ENCODE measurements around the gene TSHB.

TSHB gene

DNA sequence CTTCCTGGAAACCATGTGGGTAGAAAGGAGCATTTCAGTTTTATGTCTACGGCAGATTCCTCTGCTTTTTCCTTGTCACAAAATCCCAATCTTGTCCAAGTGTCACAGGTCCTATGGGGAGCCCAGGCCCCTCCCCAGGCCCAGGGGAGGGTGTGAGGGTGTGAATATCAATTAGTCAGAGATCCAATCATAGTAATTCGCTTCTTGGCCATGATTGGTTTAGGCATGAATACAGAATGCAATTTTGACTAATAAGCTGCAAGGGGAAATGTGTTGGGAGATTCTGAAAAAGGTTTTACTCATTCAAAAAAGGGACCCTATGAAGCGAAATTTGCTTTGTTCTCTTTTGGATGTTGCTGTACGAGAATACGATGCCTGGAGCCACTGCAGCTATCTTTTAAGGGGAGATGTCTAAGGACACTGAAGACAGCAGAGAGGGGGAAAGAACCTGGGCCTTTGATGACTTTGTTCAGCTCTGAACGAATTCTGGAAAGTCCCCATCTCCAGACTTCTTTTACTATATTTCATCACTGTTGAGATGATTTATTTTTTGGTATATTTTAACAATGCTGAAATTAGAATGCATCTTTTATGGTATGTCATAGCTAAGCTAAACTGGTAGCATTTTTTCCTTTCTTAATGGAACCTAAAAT is 41.5 kb downstream of the TSHB start:
- DNase-seq, result no peak
- H3K4me1 Mint-ChIP-seq, result peaks cover 67% of the 10 kb centered on the region
- no peaks in the 10 kb centered on the region for H3K9me3 Mint-ChIP-seq
- no peak overlapping the region for H3K4me3 Mint-ChIP-seq
- peak; percentile 27 for ATAC-seq
- H3K27ac Mint-ChIP-seq, result peak overlapping the region; percentile 19 to 42
- peaks cover 10% of the 10 kb centered on the region for H3K27me3 Mint-ChIP-seq

DNA sequence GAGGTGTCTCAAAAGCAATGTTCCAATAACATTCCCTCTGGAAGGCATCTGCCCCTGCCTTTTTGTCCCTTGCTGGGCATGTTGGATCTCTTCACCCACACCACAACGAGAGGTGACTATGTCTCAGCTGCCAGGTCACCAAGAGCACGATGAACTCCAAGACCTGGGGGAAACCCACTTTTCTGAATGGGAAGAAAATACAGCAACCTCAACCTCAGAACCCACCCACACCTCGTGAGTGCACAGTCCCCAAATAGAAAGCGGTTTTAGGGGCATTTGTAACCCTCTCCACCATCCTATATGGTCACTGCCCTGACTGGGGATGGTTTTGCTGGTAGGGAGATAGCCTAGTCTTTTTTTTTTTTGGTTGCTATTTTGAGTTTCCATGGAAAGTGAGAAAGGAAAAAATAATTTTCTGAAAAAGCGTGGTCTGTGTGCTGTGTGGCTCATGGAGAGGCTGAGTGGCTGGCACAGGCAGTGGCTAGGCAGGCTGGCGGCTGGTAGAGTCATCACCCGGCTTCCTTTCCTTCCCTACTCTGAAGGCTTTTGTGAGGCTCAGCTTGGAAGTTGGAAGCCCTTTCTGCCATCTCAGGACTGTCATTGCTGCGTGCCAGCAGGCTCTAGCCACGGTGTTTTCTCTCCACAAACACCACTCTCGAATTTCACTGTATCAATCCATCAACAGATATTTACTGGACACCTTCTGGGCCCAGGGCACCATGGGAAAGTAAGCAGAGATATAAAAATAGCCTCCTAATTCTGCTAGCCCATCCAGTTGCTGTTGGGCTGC is 43.9 kb downstream of the TSHB start:
- DNase-seq (peak in 1 of 2 donors; percentile 48), ATAC-seq (peak; percentile 89)
- Mint-ChIP-seq H3K4me3 (peak overlapping the region in 1 of 2 donors; percentile 13), H3K4me1 (peaks cover 67% of the 10 kb centered on the region), H3K9me3 (no peaks in the 10 kb centered on the region), H3K27me3 (peaks cover 12% of the 10 kb centered on the region), H3K27ac (peak overlapping the region in 1 of 2 donors; percentile 27)

DNA sequence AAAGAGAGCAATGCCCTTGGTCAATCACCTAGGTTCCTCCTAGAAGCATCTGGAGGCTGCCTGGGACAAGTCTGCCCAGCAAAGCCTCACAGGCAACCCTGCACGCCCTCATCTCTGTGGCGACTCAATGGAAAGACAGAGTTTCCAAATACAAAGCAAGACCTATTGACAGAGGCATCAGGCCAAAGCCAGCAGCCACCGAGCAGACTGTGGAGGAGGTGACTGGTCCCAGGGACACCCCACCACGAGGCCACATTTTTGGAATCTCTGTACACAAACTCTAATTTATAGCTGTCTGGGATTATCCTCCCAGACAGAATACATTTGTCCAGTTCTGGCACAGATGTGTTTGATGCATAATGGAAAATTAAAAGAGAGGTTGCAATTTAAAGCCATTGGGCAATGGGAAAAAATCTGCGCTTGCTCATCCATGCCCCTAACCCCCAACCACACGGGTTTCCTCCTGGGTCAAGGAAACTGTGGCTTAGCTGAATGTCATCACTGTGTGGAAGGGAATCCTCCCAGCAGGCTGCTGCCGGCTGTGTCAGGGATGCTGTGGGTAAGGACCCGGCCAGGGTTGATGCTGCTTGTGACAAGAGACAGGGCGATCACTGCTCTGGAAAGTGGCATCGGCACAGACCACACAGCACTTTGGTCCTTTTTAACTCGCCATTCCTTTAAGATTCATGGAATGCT is 45.4 kb downstream of the TSHB start:
- Mint-ChIP-seq H3K4me3 (no peak overlapping the region), H3K4me1 (peaks cover 52% of the 10 kb centered on the region), H3K27me3 (peaks cover 12% of the 10 kb centered on the region), H3K9me3 (no peaks in the 10 kb centered on the region), H3K27ac (no peak overlapping the region)
- DNase-seq, result no peak
- ATAC-seq, result no peak

DNA sequence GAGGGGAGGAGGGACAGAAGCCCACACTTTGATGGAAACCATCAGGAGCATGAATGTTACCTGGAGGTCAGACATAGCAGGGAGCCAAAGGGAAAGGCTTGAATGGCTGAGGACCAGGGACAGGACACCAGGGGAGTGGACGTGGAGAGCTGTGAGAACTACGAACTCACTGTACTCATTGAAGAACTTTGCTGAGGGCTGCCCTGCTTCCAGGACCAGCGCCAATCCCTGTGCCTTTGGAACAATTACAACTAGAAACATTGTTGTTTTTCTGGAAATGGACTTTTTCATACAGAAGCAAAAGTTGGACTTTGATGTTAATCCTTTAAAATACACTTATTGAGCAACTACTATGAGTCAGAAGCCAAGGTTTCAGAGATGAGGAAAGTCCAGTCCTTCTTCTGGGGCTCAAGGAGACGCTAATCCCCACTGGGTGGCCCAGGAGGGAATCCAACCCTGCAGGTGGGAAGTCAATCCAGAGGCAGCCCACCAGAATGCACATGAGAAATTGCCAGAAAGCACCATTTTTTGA is 46.8 kb downstream of the TSHB start:
- H3K4me3 Mint-ChIP-seq, result no peak overlapping the region
- H3K9me3 Mint-ChIP-seq, result no peaks in the 10 kb centered on the region
- peaks cover 12% of the 10 kb centered on the region for H3K27me3 Mint-ChIP-seq
- ATAC-seq (no peak), DNase-seq (no peak)
- H3K27ac Mint-ChIP-seq, result no peak overlapping the region
- peaks cover 37% of the 10 kb centered on the region for H3K4me1 Mint-ChIP-seq

GRCh38 chr1:115077286-115077983 is 47.8 kb downstream of the TSHB start:
- Mint-ChIP-seq H3K9me3 (no peaks in the 10 kb centered on the region), H3K4me1 (peaks cover 27% of the 10 kb centered on the region), H3K27ac (no peak overlapping the region), H3K27me3 (peaks cover 12% of the 10 kb centered on the region), H3K4me3 (no peak overlapping the region)
- ATAC-seq (no peak), DNase-seq (no peak)

DNA sequence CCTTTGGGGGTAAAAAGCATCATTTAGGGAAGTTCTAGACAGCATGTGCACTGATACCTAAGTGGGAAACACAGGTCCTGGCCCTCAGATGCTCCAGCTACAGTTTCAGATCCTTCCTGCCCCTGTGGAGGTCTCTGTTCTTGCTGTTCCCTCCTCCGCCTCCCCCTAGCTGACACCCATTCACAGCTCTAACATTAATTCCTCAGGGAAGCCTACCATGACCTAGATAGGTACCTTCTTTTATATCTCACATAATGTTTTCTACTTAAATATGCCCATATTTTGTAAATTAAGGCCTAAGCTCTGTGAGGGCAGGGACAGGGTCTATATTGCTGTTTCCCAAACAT is 48.3 kb downstream of the TSHB start:
- no peak overlapping the region for H3K27ac Mint-ChIP-seq
- H3K4me3 Mint-ChIP-seq, result no peak overlapping the region
- ATAC-seq (no peak), DNase-seq (no peak)
- H3K9me3 Mint-ChIP-seq, result no peaks in the 10 kb centered on the region
- peaks cover 22% of the 10 kb centered on the region for H3K4me1 Mint-ChIP-seq
- H3K27me3 Mint-ChIP-seq, result peaks cover 12% of the 10 kb centered on the region

DNA sequence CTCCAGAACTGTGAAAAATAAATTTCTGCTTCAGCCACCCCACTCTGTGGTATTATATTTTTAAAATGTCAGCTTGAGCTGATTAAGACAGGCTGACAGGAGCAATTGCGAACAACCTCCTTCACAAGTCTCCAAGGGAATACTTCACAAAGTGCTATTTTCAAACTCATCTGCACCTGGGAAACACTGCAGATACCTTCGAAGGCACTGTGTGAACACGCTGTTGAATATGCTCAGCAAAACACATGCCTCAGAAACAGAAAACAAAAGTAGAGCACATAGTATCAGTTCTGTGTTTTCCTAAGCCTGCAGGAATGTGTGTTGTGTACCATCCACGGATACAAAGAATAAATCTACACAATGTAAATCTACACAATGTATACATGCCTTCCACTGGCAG is 49.1 kb downstream of the TSHB start:
- Mint-ChIP-seq H3K4me1 (peaks cover 15% of the 10 kb centered on the region), H3K27me3 (peaks cover 12% of the 10 kb centered on the region), H3K4me3 (no peak overlapping the region), H3K9me3 (no peaks in the 10 kb centered on the region), H3K27ac (no peak overlapping the region)
- no peak for ATAC-seq
- no peak for DNase-seq

GRCh38 chr1:115082949-115083348 is 53.3 kb downstream of the TSHB start:
- no peak overlapping the region for H3K27ac Mint-ChIP-seq
- no peak overlapping the region for H3K4me3 Mint-ChIP-seq
- no peak for ATAC-seq
- no peak for DNase-seq
- peaks cover 7% of the 10 kb centered on the region for H3K4me1 Mint-ChIP-seq
- no peaks in the 10 kb centered on the region for H3K9me3 Mint-ChIP-seq
- H3K27me3 Mint-ChIP-seq, result no peaks in the 10 kb centered on the region
